Gastrocnemius medialis (tissue), 4 donors: ENCODE data around the gene TMEM143.

ENCODE experiments used
- POLR2A ChIP-seq, 2 donors: fragments of 450-650 bp; IDR thresholded peaks; one replicate each; pipeline ENCODE4 v1.6.1; 2017; ENCODE audit warnings: antibody characterized with exemption in 2 of 2, mild to moderate bottlenecking in 2 of 2, moderate library complexity in 2 of 2
- TF ChIP-seq, protein P1 (sequence below), 5 experiments: fragments of 450-650 bp in 3 of 5; fragments of 200-600 bp in 2 of 5; sonication (generic) in 2 of 5; IDR thresholded peaks in 4 of 5; conservative IDR thresholded peaks in 1 of 5; 1 replicate in 4 of 5; 2 replicates in 1 of 5; pipeline ENCODE4 v1.5.1; 2016 to 2019; ENCODE audit warnings: antibody characterized with exemption in 5 of 5, mild to moderate bottlenecking in 3 of 5, moderate library complexity in 3 of 5

DNA sequence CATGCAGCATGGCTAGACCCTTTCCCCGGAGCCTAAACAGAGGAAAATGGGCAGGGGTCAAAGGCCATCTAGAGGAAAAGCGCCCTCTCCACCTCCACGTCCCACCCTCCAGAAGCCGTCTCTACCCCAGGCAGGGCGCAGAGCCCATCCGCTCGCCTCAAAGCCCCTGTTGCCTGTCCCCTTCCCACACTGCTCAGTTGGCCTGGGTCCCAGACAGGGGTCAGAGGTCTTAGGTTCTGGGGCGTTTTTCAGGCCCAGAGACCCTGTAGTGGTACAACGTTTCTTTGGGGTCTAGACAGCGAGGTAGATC lies 285 bp downstream of the TMEM143 start:
- TF ChIP-seq, protein P1, sequence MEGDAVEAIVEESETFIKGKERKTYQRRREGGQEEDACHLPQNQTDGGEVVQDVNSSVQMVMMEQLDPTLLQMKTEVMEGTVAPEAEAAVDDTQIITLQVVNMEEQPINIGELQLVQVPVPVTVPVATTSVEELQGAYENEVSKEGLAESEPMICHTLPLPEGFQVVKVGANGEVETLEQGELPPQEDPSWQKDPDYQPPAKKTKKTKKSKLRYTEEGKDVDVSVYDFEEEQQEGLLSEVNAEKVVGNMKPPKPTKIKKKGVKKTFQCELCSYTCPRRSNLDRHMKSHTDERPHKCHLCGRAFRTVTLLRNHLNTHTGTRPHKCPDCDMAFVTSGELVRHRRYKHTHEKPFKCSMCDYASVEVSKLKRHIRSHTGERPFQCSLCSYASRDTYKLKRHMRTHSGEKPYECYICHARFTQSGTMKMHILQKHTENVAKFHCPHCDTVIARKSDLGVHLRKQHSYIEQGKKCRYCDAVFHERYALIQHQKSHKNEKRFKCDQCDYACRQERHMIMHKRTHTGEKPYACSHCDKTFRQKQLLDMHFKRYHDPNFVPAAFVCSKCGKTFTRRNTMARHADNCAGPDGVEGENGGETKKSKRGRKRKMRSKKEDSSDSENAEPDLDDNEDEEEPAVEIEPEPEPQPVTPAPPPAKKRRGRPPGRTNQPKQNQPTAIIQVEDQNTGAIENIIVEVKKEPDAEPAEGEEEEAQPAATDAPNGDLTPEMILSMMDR (IDR thresholded peaks at IDR 0.05 in 4 of 5, conservative IDR thresholded peaks at IDR 0.05 in 1 of 5), result no peak
- TF ChIP-seq POLR2A (IDR thresholded peaks at IDR 0.05), result no peak
